B cell (primary cell): Measurements from ENCODE around the gene AKR7A2. TPM values are rescaled to one million over a fixed set of nuclear protein-coding genes. Genes with fewer than 3 reads are reported as not detected.

Source experiments
- ATAC-seq: fragments of 200-7000 bp; cut with Tn5 transposase; one replicate; pipeline ENCODE4 v1.10.0; 2021; ENCODE audit warnings: low read depth, mild to moderate bottlenecking, moderate number of reproducible peaks, moderate library complexity
- CTCF ChIA-PET: fragments of 350-600 bp; sonication (Branson Sonifier 250); formaldehyde crosslinking; loops from one replicate; lab custom pipeline; 2021; ENCODE audit warnings: antibody characterized with exemption, inconsistent platforms; lab: Charles Lee
- POLR2A ChIA-PET: fragments of 350-600 bp; sonication (Branson Sonifier 250); formaldehyde crosslinking; loops from one replicate; lab custom pipeline; 2021; ENCODE audit warnings: antibody characterized with exemption; lab: Charles Lee
- DNase-seq: peaks from one replicate; pipeline ENCODE4 v3.0.0; 2013
- H2AFZ ChIP-seq: 2 replicates; pipeline ENCODE4 v1.6.1; 2012; ENCODE audit warnings: mild to moderate bottlenecking, low read depth, low read length; ENCODE audit not compliant: insufficient read depth, poor library complexity, severe bottlenecking
- H3K27ac ChIP-seq, 2 donors: 1 replicate in 1 of 2; 2 replicates in 1 of 2; pipeline ENCODE4 v1.5.1; 2012 to 2013; ENCODE audit warnings: low read length in 2 of 2, mild to moderate bottlenecking in 2 of 2, moderate library complexity in 1 of 2
- H3K27me3 ChIP-seq, 4 experiments: fragments of 200-600 bp in 1 of 4; sonication (generic) in 1 of 4; replicated peaks in 1 of 4; 1 replicate in 2 of 4; 2 replicates in 2 of 4; pipeline versions ENCODE4 v1.6.1 to v1.7.0; 2013 to 2016; ENCODE audit warnings: low read length in 3 of 4, mild to moderate bottlenecking in 2 of 4, mixed read lengths in 1 of 4, moderate library complexity in 1 of 4; ENCODE audit not compliant: insufficient read depth in 4 of 4, control insufficient read depth in 3 of 4; ENCODE audit errors: control extremely low read depth in 1 of 4
- H3K36me3 ChIP-seq, 2 experiments: replicated peaks in 1 of 2; 1 replicate in 1 of 2; 2 replicates in 1 of 2; pipeline versions ENCODE4 v1.6.1 to v1.7.1; 2013; ENCODE audit warnings: low read length in 1 of 2; ENCODE audit not compliant: insufficient read depth in 2 of 2, control insufficient read depth in 1 of 2; ENCODE audit errors: control extremely low read depth in 1 of 2, extremely low read depth in 1 of 2
- H3K4me1 ChIP-seq, 2 donors: fragments of 200-600 bp in 1 of 2; sonication (generic) in 1 of 2; 1 replicate in 1 of 2; 2 replicates in 1 of 2; pipeline versions ENCODE4 v1.5.1 to v1.6.1; 2013 to 2017; ENCODE audit warnings: low read length in 2 of 2; ENCODE audit not compliant: control insufficient read depth in 2 of 2, insufficient read depth in 2 of 2
- H3K4me2 ChIP-seq: replicated peaks from 2 replicates; pipeline ENCODE3; 2012; ENCODE audit warnings: mild to moderate bottlenecking, low read depth, low read length; ENCODE audit not compliant: poor library complexity, severe bottlenecking
- H3K4me3 ChIP-seq, 5 experiments: fragments of 200-600 bp in 1 of 5; sonication (generic) in 1 of 5; 1 replicate in 3 of 5; 2 replicates in 2 of 5; pipeline versions ENCODE4 v1.5.1 to v1.7.0; 2011 to 2016; ENCODE audit warnings: low read length in 4 of 5, mild to moderate bottlenecking in 4 of 5, low read depth in 2 of 5, control low read depth in 1 of 5, moderate library complexity in 1 of 5; ENCODE audit not compliant: insufficient read depth in 1 of 5; ENCODE audit errors: control extremely low read depth in 1 of 5, extremely low read depth in 1 of 5
- H3K79me2 ChIP-seq: fragments of 200-600 bp; sonication (generic); one replicate; pipeline ENCODE4 v1.6.0; 2016; ENCODE audit warnings: low read length; ENCODE audit not compliant: control insufficient read depth, insufficient read depth
- H3K9ac ChIP-seq: fragments of 200-600 bp; sonication (generic); 2 replicates; pipeline ENCODE4 v1.6.1; 2017; ENCODE audit warnings: mild to moderate bottlenecking, low read length, moderate library complexity
- H3K9me3 ChIP-seq, 3 donors: one replicate each; pipeline versions ENCODE4 v1.6.1 to v1.7.1; 2013; ENCODE audit warnings: low read length in 2 of 3; ENCODE audit not compliant: control insufficient read depth in 2 of 3, insufficient read depth in 1 of 3; ENCODE audit errors: control extremely low read depth in 1 of 3
- H4K20me1 ChIP-seq: 2 replicates; pipeline ENCODE4 v1.6.0; 2012; ENCODE audit warnings: mild to moderate bottlenecking, low read length; ENCODE audit not compliant: insufficient read depth, control insufficient read depth, poor library complexity, severe bottlenecking
- H3K27ac Mint-ChIP-seq: one replicate; pipeline ENCODE4 v1.8.0; 2021; ENCODE audit warnings: mixed read lengths
- H3K27me3 Mint-ChIP-seq: one replicate; pipeline ENCODE4 v1.8.0; 2021; ENCODE audit warnings: mixed read lengths
- H3K4me1 Mint-ChIP-seq: one replicate; pipeline ENCODE4 v1.8.0; 2021; ENCODE audit warnings: mixed read lengths
- H3K4me3 Mint-ChIP-seq: one replicate; pipeline ENCODE4 v1.8.0; 2021; ENCODE audit warnings: mixed read lengths
- H3K9me3 Mint-ChIP-seq: one replicate; pipeline ENCODE4 v1.8.0; 2022; ENCODE audit warnings: mixed read lengths; ENCODE audit not compliant: insufficient read depth
- EZH2 ChIP-seq: IDR thresholded peaks from 2 replicates; pipeline ENCODE4 v1.6.1; 2012; ENCODE audit warnings: borderline replicate concordance, low read depth, mild to moderate bottlenecking, moderate library complexity, low read length; ENCODE audit not compliant: insufficient read depth, poor library complexity, severe bottlenecking
- WGBS: methylation state at CpG from one replicate; pipeline ENCODE4 v1.1.5; 2013; ENCODE audit warnings: missing lambda C conversion rate; ENCODE audit not compliant: insufficient coverage; 5-methylcytosine and 5-hydroxymethylcytosine counted together
- intact Hi-C: fragments of 100-400 bp; cut with micrococcal nuclease; formaldehyde crosslinking; loops from one replicate; pipeline ENCODE4 v1.10.0; 2022
- polyA plus RNA-seq: library from polyadenylated mRNA; depleted of rRNA; stranded (reverse); fragments of >200 nt; gene quantifications from 2 replicates; pipeline ENCODE4 v1.2.3, GENCODE V29; 2012
- total RNA-seq, 2 donors: library from RNA; stranded (reverse); fragments of 120-200 nt in 1 of 2; gene quantifications; 1 replicate in 1 of 2; 2 replicates in 1 of 2; pipeline versions ENCODE4 v1.2.3 to v1.2.4, GENCODE V29; 2013 to 2022
- TF ChIP-seq, protein P1 (sequence below): fragments of 200-600 bp; IDR thresholded peaks from one replicate; pipeline ENCODE4 v1.8.0; 2022; ENCODE audit warnings: antibody characterized with exemption, mild to moderate bottlenecking

AKR7A2 gene
- total and polyA plus RNA-seq, 2 donors (not counting 1 experiment from before 2014, with no cell fraction given): 23.7 to 32.1 TPM

- no peak overlapping the region for H3K27ac Mint-ChIP-seq
- H3K4me3 ChIP-seq: no peak overlapping the region
- H4K20me1 ChIP-seq: peaks cover 67% of the 10 kb centered on the region
- no peaks in the 10 kb centered on the region for H3K9me3 ChIP-seq
- CTCF ChIA-PET: no interaction called here
- H3K9ac ChIP-seq: no peak overlapping the region
- H3K4me1 Mint-ChIP-seq: peaks cover 12% of the 10 kb centered on the region
- TF ChIP-seq, protein P1, sequence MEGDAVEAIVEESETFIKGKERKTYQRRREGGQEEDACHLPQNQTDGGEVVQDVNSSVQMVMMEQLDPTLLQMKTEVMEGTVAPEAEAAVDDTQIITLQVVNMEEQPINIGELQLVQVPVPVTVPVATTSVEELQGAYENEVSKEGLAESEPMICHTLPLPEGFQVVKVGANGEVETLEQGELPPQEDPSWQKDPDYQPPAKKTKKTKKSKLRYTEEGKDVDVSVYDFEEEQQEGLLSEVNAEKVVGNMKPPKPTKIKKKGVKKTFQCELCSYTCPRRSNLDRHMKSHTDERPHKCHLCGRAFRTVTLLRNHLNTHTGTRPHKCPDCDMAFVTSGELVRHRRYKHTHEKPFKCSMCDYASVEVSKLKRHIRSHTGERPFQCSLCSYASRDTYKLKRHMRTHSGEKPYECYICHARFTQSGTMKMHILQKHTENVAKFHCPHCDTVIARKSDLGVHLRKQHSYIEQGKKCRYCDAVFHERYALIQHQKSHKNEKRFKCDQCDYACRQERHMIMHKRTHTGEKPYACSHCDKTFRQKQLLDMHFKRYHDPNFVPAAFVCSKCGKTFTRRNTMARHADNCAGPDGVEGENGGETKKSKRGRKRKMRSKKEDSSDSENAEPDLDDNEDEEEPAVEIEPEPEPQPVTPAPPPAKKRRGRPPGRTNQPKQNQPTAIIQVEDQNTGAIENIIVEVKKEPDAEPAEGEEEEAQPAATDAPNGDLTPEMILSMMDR: no peak
- TF ChIP-seq EZH2: no peak
- H3K4me1 ChIP-seq: no peaks in the 10 kb centered on the region
- ATAC-seq (no peak), DNase-seq (no peak)
- 29% methylated on average over 6 of the region's 6 CpGs for WGBS
- intact Hi-C loops: no loop called here
- H3K27ac ChIP-seq: no peak overlapping the region
- no peaks in the 10 kb centered on the region for H3K27me3 Mint-ChIP-seq
- H3K4me2 ChIP-seq: no peak overlapping the region
- H3K36me3 ChIP-seq: peaks cover 0 to 38% of the 10 kb centered on the region in 2 experiments
- POLR2A ChIA-PET: no interaction called here
- no peak overlapping the region for H2AFZ ChIP-seq
- no peak overlapping the region for H3K4me3 Mint-ChIP-seq
- no peaks in the 10 kb centered on the region for H3K9me3 Mint-ChIP-seq
- H3K27me3 ChIP-seq: no peaks in the 10 kb centered on the region
- peaks cover 42% of the 10 kb centered on the region for H3K79me2 ChIP-seq
Measured at GRCh38 chr1:19360016-19360415, 48.1 kb upstream of the AKR7A2 start.

DNA sequence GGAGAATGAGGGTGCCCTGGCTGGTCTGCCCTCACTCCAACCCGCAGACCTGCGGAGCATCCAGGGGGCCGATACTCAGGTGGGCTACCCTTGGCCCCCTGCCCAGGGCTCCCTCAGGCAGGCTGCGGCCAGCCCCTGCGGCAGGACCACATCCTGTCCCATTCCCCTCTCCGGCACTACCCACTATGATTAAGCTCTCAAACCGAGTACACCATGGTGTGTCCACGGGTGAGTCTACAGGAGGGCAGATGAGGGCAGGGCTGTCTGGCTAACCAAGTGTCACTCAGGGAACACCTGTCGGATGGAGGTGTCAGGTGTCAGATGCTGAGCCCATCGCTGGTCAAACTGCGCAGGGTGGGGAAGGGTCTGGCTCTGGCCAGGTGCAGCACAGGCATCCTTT lies 47.4 kb upstream of the AKR7A2 start:
- H3K9ac ChIP-seq: no peak overlapping the region
- H3K4me2 ChIP-seq: no peak overlapping the region
- H3K36me3 ChIP-seq: peaks cover 2 to 38% of the 10 kb centered on the region in 2 experiments
- Mint-ChIP-seq H3K27me3 (no peaks in the 10 kb centered on the region), H3K4me1 (peaks cover 10% of the 10 kb centered on the region), H3K27ac (no peak overlapping the region), H3K9me3 (no peaks in the 10 kb centered on the region), H3K4me3 (no peak overlapping the region)
- H4K20me1 ChIP-seq: peaks cover 61% of the 10 kb centered on the region
- no peak overlapping the region for H2AFZ ChIP-seq
- H3K9me3 ChIP-seq: no peaks in the 10 kb centered on the region
- no peak overlapping the region for H3K27ac ChIP-seq
- no peaks in the 10 kb centered on the region for H3K4me1 ChIP-seq
- intact Hi-C loops: no loop called here
- ChIA-PET CTCF (no interaction called here), POLR2A (interaction anchor here (0.7 kb wide), 1 partner anchor 73 kb away, joined by 4 read pairs; no protein-coding TSS in a partner anchor)
- DNase-seq (no peak), ATAC-seq (no peak)
- 61% methylated on average over 9 of the region's 11 CpGs for WGBS
- H3K4me3 ChIP-seq: no peak overlapping the region
- peaks cover 39% of the 10 kb centered on the region for H3K79me2 ChIP-seq
- TF ChIP-seq EZH2: no peak
- TF ChIP-seq, protein P1: no peak
- H3K27me3 ChIP-seq: no peaks in the 10 kb centered on the region
